ENCODE data around the gene TBC1D9B. TPM values are rescaled to one million over a fixed set of nuclear protein-coding genes. Genes with fewer than 3 reads are reported as not detected.

TBC1D9B gene
- polyA plus RNA-seq, 2 donors: 44.8 to 69.5 TPM

- Histone ChIP-seq H3K36me3 (ENCODE audit: control insufficient read depth in 2 of 2, insufficient read depth in 2 of 2, low read length in 1 of 2) (peaks cover 29 to 60% of the 10 kb centered on the region in 2 donors), H3K27me3 (ENCODE audit: control insufficient read depth in 1 of 2, insufficient read depth in 2 of 2, low read length in 2 of 2) (no peaks in the 10 kb centered on the region), H3K27ac (ENCODE audit: low read depth in 2 of 2, low read length in 1 of 2) (no peak overlapping the region), H3K4me3 (ENCODE audit: low read depth in 1 of 2, low read length in 2 of 2) (no peak overlapping the region), H3K9me3 (ENCODE audit: control insufficient read depth in 2 of 2, insufficient read depth in 1 of 2, low read depth in 1 of 2, low read length in 1 of 2) (no peaks in the 10 kb centered on the region), H3K4me1 (ENCODE audit: control insufficient read depth in 2 of 2, insufficient read depth in 2 of 2, low read length in 1 of 2) (peaks cover 0 to 9% of the 10 kb centered on the region in 2 donors)
- WGBS, 2 donors: 94 to 96% methylated on average over 3 of the region's 3 CpGs
These were observed 78.8 kb downstream of the TBC1D9B start for GRCh38 chr5:179828756-179829421.

GRCh38 chr5:179827680-179828079 lies 80.0 kb downstream of the TBC1D9B start:
- H3K4me1 ChIP-seq (ENCODE audit: control insufficient read depth in 2 of 2, insufficient read depth in 2 of 2, low read length in 1 of 2): peaks cover 3 to 14% of the 10 kb centered on the region in 2 donors

GRCh38 chr5:179825655-179826182 lies 82.0 kb downstream of the TBC1D9B start:
- H3K36me3 ChIP-seq (ENCODE audit: control insufficient read depth in 2 of 2, insufficient read depth in 2 of 2, low read length in 1 of 2): peaks cover 16 to 41% of the 10 kb centered on the region in 2 donors
- H3K4me1 ChIP-seq (ENCODE audit: control insufficient read depth in 2 of 2, insufficient read depth in 2 of 2, low read length in 1 of 2): peaks cover 6 to 19% of the 10 kb centered on the region in 2 donors
- no peaks in the 10 kb centered on the region for H3K27me3 ChIP-seq (ENCODE audit: control insufficient read depth in 1 of 2, insufficient read depth in 2 of 2, low read length in 2 of 2)
- H3K4me3 ChIP-seq (ENCODE audit: low read depth in 1 of 2, low read length in 2 of 2): no peak overlapping the region
- H3K9me3 ChIP-seq (ENCODE audit: control insufficient read depth in 2 of 2, insufficient read depth in 1 of 2, low read depth in 1 of 2, low read length in 1 of 2): no peaks in the 10 kb centered on the region
- WGBS, 2 donors: 76 to 82% methylated on average over 13 of the region's 13 CpGs
- H3K27ac ChIP-seq (ENCODE audit: low read depth in 2 of 2, low read length in 1 of 2): no peak overlapping the region

More at GRCh38 chr5:179827680-179828079, 80.0 kb downstream of the TBC1D9B start:
- Histone ChIP-seq H3K27me3 (ENCODE audit: control insufficient read depth in 1 of 2, insufficient read depth in 2 of 2, low read length in 2 of 2) (no peaks in the 10 kb centered on the region), H3K9me3 (ENCODE audit: control insufficient read depth in 2 of 2, insufficient read depth in 1 of 2, low read depth in 1 of 2, low read length in 1 of 2) (no peaks in the 10 kb centered on the region), H3K36me3 (ENCODE audit: control insufficient read depth in 2 of 2, insufficient read depth in 2 of 2, low read length in 1 of 2) (peaks cover 21 to 54% of the 10 kb centered on the region in 2 donors), H3K4me3 (ENCODE audit: low read depth in 1 of 2, low read length in 2 of 2) (no peak overlapping the region), H3K27ac (ENCODE audit: low read depth in 2 of 2, low read length in 1 of 2) (peak overlapping the region; percentile 10 to 74)
- WGBS, 2 donors: 48 to 51% methylated on average over 9 of the region's 9 CpGs

GRCh38 chr5:179824745-179825112 lies 83.0 kb downstream of the TBC1D9B start:
- Histone ChIP-seq H3K9me3 (ENCODE audit: control insufficient read depth in 2 of 2, insufficient read depth in 1 of 2, low read depth in 1 of 2, low read length in 1 of 2) (no peaks in the 10 kb centered on the region), H3K27me3 (ENCODE audit: control insufficient read depth in 1 of 2, insufficient read depth in 2 of 2, low read length in 2 of 2) (no peaks in the 10 kb centered on the region), H3K27ac (ENCODE audit: low read depth in 2 of 2, low read length in 1 of 2) (no peak overlapping the region), H3K36me3 (ENCODE audit: control insufficient read depth in 2 of 2, insufficient read depth in 2 of 2, low read length in 1 of 2) (peaks cover 16 to 39% of the 10 kb centered on the region in 2 donors), H3K4me3 (ENCODE audit: low read depth in 1 of 2, low read length in 2 of 2) (no peak overlapping the region), H3K4me1 (ENCODE audit: control insufficient read depth in 2 of 2, insufficient read depth in 2 of 2, low read length in 1 of 2) (peaks cover 6 to 27% of the 10 kb centered on the region in 2 donors)
- 74 to 82% methylated on average over 3 of the region's 3 CpGs for WGBS, 2 donors

- H3K9me3 ChIP-seq (ENCODE audit: control insufficient read depth in 2 of 2, insufficient read depth in 1 of 2, low read depth in 1 of 2, low read length in 1 of 2): no peaks in the 10 kb centered on the region
- no peak overlapping the region for H3K4me3 ChIP-seq (ENCODE audit: low read depth in 1 of 2, low read length in 2 of 2)
- H3K4me1 ChIP-seq (ENCODE audit: control insufficient read depth in 2 of 2, insufficient read depth in 2 of 2, low read length in 1 of 2): peaks cover 9 to 32% of the 10 kb centered on the region in 2 donors
These were observed 83.6 kb downstream of the TBC1D9B start for GRCh38 chr5:179823937-179824744.

GRCh38 chr5:179822444-179822990 lies 85.2 kb downstream of the TBC1D9B start:
- Histone ChIP-seq H3K27ac (ENCODE audit: low read depth in 2 of 2, low read length in 1 of 2) (peak overlapping the region in 1 of 2 donors; percentile 40), H3K36me3 (ENCODE audit: control insufficient read depth in 2 of 2, insufficient read depth in 2 of 2, low read length in 1 of 2) (peaks cover 16 to 31% of the 10 kb centered on the region in 2 donors), H3K9me3 (ENCODE audit: control insufficient read depth in 2 of 2, insufficient read depth in 1 of 2, low read depth in 1 of 2, low read length in 1 of 2) (no peaks in the 10 kb centered on the region), H3K4me1 (ENCODE audit: control insufficient read depth in 2 of 2, insufficient read depth in 2 of 2, low read length in 1 of 2) (peaks cover 12 to 39% of the 10 kb centered on the region in 2 donors), H3K27me3 (ENCODE audit: control insufficient read depth in 1 of 2, insufficient read depth in 2 of 2, low read length in 2 of 2) (no peaks in the 10 kb centered on the region), H3K4me3 (ENCODE audit: low read depth in 1 of 2, low read length in 2 of 2) (peak overlapping the region; percentile 20 to 95)
- 36 to 40% methylated on average over 8 of the region's 8 CpGs for whole genome bisulfite sequencing, 2 donors

More at GRCh38 chr5:179823937-179824744, 83.6 kb downstream of the TBC1D9B start:
- Histone ChIP-seq H3K27ac (ENCODE audit: low read depth in 2 of 2, low read length in 1 of 2) (no peak overlapping the region), H3K36me3 (ENCODE audit: control insufficient read depth in 2 of 2, insufficient read depth in 2 of 2, low read length in 1 of 2) (peaks cover 16 to 36% of the 10 kb centered on the region in 2 donors), H3K27me3 (ENCODE audit: control insufficient read depth in 1 of 2, insufficient read depth in 2 of 2, low read length in 2 of 2) (no peaks in the 10 kb centered on the region)
- 79 to 84% methylated on average over 22 of the region's 22 CpGs for WGBS, 2 donors

- peaks cover 12 to 39% of the 10 kb centered on the region in 2 donors for H3K4me1 ChIP-seq (ENCODE audit: control insufficient read depth in 2 of 2, insufficient read depth in 2 of 2, low read length in 1 of 2)
- no peaks in the 10 kb centered on the region for H3K27me3 ChIP-seq (ENCODE audit: control insufficient read depth in 1 of 2, insufficient read depth in 2 of 2, low read length in 2 of 2)
- H3K9me3 ChIP-seq (ENCODE audit: control insufficient read depth in 2 of 2, insufficient read depth in 1 of 2, low read depth in 1 of 2, low read length in 1 of 2): no peaks in the 10 kb centered on the region
- H3K4me3 ChIP-seq (ENCODE audit: low read depth in 1 of 2, low read length in 2 of 2): peak overlapping the region; percentile 20 to 95
- H3K36me3 ChIP-seq (ENCODE audit: control insufficient read depth in 2 of 2, insufficient read depth in 2 of 2, low read length in 1 of 2): peaks cover 16 to 29% of the 10 kb centered on the region in 2 donors
- 31 to 38% methylated on average over 3 of the region's 3 CpGs for WGBS, 2 donors
- peak overlapping the region in 1 of 2 donors; percentile 40 for H3K27ac ChIP-seq (ENCODE audit: low read depth in 2 of 2, low read length in 1 of 2)
These were observed 85.7 kb downstream of the TBC1D9B start for GRCh38 chr5:179822059-179822432.

- Histone ChIP-seq H3K4me1 (ENCODE audit: control insufficient read depth in 2 of 2, insufficient read depth in 2 of 2, low read length in 1 of 2) (peaks cover 15 to 39% of the 10 kb centered on the region in 2 donors), H3K36me3 (ENCODE audit: control insufficient read depth in 2 of 2, insufficient read depth in 2 of 2, low read length in 1 of 2) (peaks cover 11 to 27% of the 10 kb centered on the region in 2 donors), H3K27me3 (ENCODE audit: control insufficient read depth in 1 of 2, insufficient read depth in 2 of 2, low read length in 2 of 2) (no peaks in the 10 kb centered on the region), H3K27ac (ENCODE audit: low read depth in 2 of 2, low read length in 1 of 2) (peak overlapping the region; percentile 99), H3K4me3 (ENCODE audit: low read depth in 1 of 2, low read length in 2 of 2) (peak overlapping the region; percentile 84 to 95), H3K9me3 (ENCODE audit: control insufficient read depth in 2 of 2, insufficient read depth in 1 of 2, low read depth in 1 of 2, low read length in 1 of 2) (no peaks in the 10 kb centered on the region)
- 0% methylated on average over 53 to 54 of the region's 54 CpGs for WGBS, 2 donors
These were observed 86.2 kb downstream of the TBC1D9B start for GRCh38 chr5:179821298-179822058.
